ENCODE results near the gene SLC25A21. TPM values are rescaled to one million over a fixed set of nuclear protein-coding genes. Genes with fewer than 3 reads are reported as not detected.

Gene SLC25A21
- total and polyA plus RNA-seq, 10 of the 15 experiments (the other 5 are each of a cell fraction or from before 2014, with no cell fraction given) = 0.06 to 0.72 (median 0.17) TPM; not detected in 3

DNA sequence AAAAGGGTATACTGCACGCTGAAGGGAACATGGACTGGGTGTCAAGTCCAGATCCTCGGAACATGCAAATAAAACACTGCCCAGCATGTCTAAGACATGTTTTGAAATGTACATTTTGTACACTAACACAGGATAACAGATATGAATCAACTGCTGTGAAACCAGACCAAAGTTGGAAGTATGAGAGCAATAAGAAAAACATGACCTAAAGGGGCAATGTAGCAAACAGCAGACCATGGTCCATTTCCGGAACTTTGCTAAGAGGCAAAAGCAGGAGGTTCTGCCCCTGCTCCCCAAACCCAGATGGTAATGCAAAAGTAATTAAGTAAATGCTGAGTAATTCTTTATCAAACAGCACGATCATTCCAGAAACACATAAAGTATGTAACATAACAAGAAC lies 125.2 kb downstream of the SLC25A21 start (continued):
- TF ChIP-seq, protein P1, sequence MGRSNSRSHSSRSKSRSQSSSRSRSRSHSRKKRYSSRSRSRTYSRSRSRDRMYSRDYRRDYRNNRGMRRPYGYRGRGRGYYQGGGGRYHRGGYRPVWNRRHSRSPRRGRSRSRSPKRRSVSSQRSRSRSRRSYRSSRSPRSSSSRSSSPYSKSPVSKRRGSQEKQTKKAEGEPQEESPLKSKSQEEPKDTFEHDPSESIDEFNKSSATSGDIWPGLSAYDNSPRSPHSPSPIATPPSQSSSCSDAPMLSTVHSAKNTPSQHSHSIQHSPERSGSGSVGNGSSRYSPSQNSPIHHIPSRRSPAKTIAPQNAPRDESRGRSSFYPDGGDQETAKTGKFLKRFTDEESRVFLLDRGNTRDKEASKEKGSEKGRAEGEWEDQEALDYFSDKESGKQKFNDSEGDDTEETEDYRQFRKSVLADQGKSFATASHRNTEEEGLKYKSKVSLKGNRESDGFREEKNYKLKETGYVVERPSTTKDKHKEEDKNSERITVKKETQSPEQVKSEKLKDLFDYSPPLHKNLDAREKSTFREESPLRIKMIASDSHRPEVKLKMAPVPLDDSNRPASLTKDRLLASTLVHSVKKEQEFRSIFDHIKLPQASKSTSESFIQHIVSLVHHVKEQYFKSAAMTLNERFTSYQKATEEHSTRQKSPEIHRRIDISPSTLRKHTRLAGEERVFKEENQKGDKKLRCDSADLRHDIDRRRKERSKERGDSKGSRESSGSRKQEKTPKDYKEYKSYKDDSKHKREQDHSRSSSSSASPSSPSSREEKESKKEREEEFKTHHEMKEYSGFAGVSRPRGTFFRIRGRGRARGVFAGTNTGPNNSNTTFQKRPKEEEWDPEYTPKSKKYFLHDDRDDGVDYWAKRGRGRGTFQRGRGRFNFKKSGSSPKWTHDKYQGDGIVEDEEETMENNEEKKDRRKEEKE (IDR thresholded peaks at IDR 0.05) = no peak
- TF ChIP-seq PAX5 (IDR thresholded peaks at IDR 0.05; ENCODE audit: borderline replicate concordance, low read depth, low read length) = no peak
- TF ChIP-seq TCF7 (IDR thresholded peaks at IDR 0.05; ENCODE audit: borderline replicate concordance) = no peak
- TF ChIP-seq, protein P2, sequence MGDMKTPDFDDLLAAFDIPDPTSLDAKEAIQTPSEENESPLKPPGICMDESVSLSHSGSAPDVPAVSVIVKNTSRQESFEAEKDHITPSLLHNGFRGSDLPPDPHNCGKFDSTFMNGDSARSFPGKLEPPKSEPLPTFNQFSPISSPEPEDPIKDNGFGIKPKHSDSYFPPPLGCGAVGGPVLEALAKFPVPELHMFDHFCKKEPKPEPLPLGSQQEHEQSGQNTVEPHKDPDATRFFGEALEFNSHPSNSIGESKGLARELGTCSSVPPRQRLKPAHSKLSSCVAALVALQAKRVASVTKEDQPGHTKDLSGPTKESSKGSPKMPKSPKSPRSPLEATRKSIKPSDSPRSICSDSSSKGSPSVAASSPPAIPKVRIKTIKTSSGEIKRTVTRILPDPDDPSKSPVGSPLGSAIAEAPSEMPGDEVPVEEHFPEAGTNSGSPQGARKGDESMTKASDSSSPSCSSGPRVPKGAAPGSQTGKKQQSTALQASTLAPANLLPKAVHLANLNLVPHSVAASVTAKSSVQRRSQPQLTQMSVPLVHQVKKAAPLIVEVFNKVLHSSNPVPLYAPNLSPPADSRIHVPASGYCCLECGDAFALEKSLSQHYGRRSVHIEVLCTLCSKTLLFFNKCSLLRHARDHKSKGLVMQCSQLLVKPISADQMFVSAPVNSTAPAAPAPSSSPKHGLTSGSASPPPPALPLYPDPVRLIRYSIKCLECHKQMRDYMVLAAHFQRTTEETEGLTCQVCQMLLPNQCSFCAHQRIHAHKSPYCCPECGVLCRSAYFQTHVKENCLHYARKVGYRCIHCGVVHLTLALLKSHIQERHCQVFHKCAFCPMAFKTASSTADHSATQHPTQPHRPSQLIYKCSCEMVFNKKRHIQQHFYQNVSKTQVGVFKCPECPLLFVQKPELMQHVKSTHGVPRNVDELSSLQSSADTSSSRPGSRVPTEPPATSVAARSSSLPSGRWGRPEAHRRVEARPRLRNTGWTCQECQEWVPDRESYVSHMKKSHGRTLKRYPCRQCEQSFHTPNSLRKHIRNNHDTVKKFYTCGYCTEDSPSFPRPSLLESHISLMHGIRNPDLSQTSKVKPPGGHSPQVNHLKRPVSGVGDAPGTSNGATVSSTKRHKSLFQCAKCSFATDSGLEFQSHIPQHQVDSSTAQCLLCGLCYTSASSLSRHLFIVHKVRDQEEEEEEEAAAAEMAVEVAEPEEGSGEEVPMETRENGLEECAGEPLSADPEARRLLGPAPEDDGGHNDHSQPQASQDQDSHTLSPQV (IDR thresholded peaks at IDR 0.05) = no peak
- TF ChIP-seq LARP7 (IDR thresholded peaks at IDR 0.05) = no peak
- no peak for TF ChIP-seq BCL11A (IDR thresholded peaks at IDR 0.05; ENCODE audit: low read depth, low read length)
- TF ChIP-seq RAD21 (IDR thresholded peaks at IDR 0.05; ENCODE audit: insufficient read depth, low read depth, low read length) = no peak
- TF ChIP-seq TBL1XR1 (IDR thresholded peaks at IDR 0.05; ENCODE audit: low read depth, low read length) = no peak
- TF ChIP-seq RB1 (IDR thresholded peaks at IDR 0.05; ENCODE audit: borderline replicate concordance) = no peak
- no peak for TF ChIP-seq RBBP5 (conservative IDR thresholded peaks at IDR 0.05)
- TF ChIP-seq, protein P3, sequence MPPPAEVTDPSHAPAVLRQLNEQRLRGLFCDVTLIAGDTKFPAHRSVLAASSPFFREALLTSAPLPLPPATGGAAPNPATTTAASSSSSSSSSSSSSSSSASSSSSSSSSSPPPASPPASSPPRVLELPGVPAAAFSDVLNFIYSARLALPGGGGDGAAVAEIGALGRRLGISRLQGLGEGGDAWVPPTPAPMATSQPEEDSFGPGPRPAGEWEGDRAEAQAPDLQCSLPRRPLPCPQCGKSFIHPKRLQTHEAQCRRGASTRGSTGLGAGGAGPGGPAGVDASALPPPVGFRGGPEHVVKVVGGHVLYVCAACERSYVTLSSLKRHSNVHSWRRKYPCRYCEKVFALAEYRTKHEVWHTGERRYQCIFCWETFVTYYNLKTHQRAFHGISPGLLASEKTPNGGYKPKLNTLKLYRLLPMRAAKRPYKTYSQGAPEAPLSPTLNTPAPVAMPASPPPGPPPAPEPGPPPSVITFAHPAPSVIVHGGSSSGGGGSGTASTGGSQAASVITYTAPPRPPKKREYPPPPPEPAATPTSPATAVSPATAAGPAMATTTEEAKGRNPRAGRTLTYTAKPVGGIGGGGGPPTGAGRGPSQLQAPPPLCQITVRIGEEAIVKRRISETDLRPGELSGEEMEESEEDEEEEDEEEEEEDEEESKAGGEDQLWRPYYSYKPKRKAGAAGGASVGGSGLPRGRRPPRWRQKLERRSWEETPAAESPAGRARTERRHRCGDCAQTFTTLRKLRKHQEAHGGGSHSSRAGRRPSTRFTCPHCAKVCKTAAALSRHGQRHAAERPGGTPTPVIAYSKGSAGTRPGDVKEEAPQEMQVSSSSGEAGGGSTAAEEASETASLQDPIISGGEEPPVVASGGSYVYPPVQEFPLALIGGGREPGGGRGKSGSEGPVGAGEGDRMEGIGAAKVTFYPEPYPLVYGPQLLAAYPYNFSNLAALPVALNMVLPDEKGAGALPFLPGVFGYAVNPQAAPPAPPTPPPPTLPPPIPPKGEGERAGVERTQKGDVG (CRISPR knock-in tag; IDR thresholded peaks at IDR 0.05) = no peak
- TF ChIP-seq KDM1A (IDR thresholded peaks at IDR 0.05; ENCODE audit: borderline replicate concordance) = no peak
- TF ChIP-seq POU2F2 (IDR thresholded peaks at IDR 0.05; ENCODE audit: borderline replicate concordance, low read depth, low read length) = no peak

Data from GM12878 (cell line).